Measurements from ENCODE around the gene OSM.
A peak's percentile ranks its signal among the peaks of the same experiment; 100 is the strongest.
"Not testable (repeated sequence)": the region's sequence is repeated elsewhere in the genome, so short reads cannot be mapped to it uniquely, and the experiment has no call there.

The OSM gene

DNA sequence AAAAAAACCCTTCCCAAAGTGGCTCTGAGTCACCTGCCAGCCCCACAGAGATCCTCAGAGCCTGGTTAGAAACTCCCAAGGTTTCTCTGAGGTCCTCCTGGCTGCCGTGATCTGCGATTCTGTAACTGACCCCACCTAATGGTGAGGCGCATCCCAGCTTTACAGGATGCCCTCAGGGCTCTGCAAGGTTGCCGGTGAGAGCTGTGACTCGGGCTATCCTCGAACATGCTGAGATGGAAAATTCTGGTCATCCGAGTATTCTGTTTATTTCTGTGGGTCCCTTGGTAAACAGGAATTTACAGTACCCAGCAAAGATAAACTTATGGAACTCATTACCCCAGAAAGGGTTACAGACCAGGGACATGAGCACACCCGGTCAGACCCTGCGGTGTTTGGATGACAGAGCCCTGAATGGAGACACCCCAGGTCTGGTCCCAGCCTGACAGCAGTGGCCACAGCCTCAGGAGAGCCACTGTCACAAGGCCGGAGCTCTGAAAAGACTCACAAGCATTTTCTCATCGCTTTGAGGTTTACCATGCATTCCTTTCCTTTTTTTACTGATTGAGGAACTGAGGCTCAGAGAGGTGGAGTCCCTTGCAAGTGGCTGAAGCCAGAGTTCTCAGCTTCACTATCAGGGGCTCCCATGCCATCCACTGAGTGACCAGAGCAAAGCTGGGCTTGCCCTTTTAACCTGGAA is 42.3 kb downstream of the OSM start:
- no peak for DNase-seq

DNA sequence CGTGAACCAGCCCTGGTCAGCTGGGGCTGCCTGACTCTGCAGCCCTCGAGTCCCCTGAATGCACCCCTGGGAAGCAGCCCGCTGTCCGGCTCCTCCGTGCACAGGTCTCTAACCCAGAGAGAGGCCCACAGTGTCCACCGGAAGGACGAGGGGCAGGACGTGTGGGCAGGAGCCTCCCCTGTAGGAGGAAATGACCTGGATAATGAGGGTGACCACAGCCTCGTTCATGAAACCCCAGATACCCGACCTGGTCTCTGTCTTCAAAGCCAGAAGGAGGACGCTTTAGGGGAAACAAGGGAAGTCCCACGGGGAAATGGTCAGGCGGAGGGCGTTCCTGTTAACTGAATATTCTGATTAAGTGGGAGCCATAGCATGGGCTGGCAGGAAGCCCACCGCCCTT is 43.3 kb downstream of the OSM start:
- DNase-seq: no peak

GRCh38 chr22:30222321-30222720 is 44.3 kb downstream of the OSM start:
- DNase-seq: no peak

GRCh38 chr22:30221121-30221992 is 45.3 kb downstream of the OSM start:
- peak; percentile 43 to 65 for DNase-seq

DNA sequence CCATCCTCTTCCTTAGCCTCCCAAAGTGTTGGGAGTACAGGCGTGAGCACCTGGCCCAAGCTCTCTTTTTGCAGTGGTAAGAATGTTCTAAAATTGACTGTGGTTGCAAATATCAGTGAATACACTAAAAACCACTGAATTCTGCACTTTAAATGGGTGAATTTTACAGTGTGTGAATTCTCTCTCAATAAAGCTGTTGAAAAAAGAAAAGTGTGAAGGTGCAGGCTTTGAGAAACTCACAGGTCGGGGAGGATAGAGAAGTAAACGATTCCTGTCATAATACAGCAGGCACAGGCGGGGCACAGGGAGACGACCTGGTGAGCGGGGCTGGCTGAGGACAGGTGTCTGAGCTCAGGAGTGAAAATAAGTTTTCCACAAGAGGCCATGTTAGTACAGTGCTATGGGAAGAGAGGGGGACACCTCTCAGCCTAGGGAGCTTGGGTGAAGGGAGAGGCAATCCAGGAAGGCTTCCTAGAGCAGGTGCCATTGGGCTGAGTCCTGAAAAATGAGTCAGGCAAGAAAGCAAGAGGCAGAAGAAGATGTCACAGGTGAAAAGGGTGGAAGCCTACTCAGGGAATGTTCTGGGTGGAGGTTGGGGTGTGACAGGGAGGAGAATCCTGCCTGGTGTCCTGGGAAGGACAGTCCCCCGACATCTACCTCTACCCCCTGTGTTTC is 46.2 kb downstream of the OSM start:
- DNase-seq: no peak

GRCh38 chr22:30219668-30220278 is 46.9 kb downstream of the OSM start:
- no peak for DNase-seq

GRCh38 chr22:30219049-30219654 is 47.5 kb downstream of the OSM start:
- no peak for DNase-seq

DNA sequence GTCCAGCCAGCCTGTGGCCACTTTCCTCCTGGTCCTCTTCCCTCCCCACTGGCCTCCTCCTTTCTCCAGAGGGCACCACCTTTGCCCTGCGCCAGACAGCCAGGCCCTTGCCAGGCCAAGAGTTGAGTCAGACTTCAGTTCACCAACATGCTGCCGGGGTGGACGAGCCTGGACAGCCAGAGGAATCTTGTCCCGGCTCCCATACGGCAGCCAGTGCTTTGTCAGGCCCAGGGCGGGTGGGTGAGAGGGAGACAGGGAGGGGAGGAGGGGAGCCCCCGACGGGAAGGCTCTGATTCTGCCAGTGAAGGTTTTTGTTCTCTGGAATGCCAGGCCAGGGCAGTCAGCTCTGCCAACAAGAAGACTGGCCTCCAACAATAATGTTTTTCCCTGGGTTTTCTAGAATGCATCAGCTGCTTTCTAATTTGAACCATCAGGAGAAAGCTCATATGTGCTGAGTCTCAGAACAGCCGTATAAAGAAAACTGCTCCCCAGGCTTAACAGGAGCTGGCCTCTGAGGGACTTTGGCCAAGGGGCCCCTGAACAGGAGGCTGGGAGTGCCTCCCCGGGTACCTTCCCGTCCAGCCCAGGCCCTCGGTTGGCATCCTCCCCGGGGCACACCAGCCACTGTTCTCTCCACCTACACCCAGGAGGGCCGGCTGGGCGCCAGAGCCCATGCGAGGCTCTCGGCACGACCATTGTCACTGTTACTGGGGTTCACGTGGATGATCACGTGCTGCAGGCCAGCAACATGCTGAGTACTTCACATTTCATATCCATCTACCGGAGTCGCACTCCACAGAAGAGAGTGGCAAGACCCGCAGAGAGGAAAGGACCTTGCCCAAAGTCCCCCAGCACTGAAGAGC is 48.7 kb downstream of the OSM start:
- DNase-seq: no peak

DNA sequence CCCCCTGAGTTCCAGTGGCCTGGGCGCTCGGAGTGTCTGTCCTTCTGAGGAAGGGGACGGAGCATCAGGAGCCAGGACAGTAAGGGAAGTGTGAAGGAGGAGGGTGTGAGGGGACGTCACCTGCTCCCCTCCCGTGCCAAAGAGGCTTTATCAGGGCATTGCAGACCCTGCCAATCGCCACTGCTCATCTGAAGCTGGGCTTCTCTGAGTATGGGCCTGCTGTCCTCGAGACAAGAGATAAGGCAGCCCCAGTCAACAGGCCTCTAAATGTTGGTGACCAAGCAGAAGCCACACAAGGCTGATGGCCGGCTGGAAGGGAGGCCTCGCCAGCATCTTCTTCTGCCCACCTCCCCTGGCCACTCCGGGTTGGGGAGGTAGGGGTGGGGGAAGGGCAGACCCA is 49.9 kb downstream of the OSM start:
- no peak for DNase-seq

- DNase-seq: not testable (repeated sequence)
Observed at GRCh38 chr22:30216272-30216671, 50.4 kb downstream of the OSM start.

- no peak for DNase-seq
Observed at GRCh38 chr22:30214703-30215407, 51.8 kb downstream of the OSM start.

GRCh38 chr22:30212996-30213441 is 53.6 kb downstream of the OSM start:
- DNase-seq: no peak
